GM21367 (cell line): Measurements from ENCODE around the gene EPB41L1.

Experiments
- ATAC-seq: cut with Tn5 transposase; IDR thresholded peaks from one replicate; pipeline ENCODE4 v1.9.1; 2021; ENCODE audit not compliant: unreplicated experiment

Gene EPB41L1

GRCh38 chr20:36184816-36185776, 30.6 kb downstream of the EPB41L1 start:
- no peak for ATAC-seq

GRCh38 chr20:36193977-36194712, 39.6 kb downstream of the EPB41L1 start:
- no peak for ATAC-seq

GRCh38 chr20:36196676-36197075, 42.1 kb downstream of the EPB41L1 start:
- ATAC-seq = no peak

DNA sequence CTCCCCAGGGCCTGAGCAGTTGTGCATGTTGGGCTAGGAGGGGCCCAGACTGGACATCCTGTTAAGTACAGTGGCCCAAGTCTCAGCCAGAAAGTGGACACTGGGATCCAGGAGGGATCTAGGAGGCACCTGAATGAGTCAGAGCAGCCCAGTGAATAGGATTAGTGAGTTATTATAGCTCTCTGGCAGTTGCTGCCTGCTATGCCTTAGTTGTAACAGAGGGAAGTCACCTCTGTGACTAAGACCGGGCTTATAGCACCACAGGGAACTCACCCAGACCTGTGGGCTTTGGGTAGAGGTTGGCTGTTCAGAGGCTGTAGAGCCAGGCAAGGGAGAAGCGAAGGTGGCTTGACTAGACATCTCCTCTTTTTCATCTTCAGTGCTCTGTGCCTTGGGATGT, 42.7 kb downstream of the EPB41L1 start:
- no peak for ATAC-seq

DNA sequence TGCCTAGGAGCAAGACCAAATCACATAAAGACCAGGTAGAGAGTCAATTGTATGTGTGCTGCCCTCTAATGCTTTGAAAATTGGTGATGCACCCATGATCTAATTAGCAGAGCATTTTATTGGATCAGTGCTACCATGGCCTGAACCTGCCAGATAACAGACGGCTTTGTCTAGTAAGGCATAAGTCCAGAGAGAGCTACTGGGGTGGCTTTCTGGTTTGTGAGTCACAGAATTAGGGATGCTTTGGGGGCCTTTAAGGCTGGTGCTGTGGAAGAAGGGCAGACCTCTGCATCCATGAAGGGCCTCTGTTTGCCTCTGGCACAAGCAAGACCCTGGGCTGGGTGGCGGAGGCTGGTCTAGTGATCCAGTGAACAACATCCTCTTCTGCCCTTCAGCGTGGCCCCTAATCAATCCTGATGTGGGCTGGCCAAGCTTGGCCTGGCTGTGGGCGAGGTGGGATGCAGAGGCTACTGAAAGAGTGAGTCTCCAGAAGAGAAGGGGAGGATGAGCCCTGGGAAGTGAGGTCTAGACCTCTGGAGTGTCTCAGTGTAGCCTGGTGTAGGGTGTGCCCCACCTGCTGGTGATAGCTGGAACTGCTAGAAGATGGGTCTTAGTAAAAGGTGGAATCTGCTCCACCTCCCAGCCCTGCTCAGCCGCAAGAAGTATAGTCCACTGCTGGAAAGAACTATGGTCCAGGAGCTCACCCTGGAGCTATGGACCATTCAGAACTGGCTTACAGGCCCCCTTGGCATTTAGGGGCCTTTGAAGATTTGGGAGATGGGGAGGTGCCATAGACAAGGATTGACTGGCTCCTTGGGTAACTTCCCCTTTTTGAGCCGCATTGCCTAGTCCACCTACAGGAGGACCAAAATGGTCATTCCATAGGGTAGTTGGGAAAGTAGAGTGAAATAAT, 45.1 kb downstream of the EPB41L1 start:
- no peak for ATAC-seq

- ATAC-seq = no peak
These were observed 45.9 kb downstream of the EPB41L1 start for GRCh38 chr20:36200451-36200850.

- ATAC-seq = no peak
These were observed 46.7 kb downstream of the EPB41L1 start for GRCh38 chr20:36201198-36201597.

GRCh38 chr20:36202891-36203338, 48.4 kb downstream of the EPB41L1 start:
- no peak for ATAC-seq

DNA sequence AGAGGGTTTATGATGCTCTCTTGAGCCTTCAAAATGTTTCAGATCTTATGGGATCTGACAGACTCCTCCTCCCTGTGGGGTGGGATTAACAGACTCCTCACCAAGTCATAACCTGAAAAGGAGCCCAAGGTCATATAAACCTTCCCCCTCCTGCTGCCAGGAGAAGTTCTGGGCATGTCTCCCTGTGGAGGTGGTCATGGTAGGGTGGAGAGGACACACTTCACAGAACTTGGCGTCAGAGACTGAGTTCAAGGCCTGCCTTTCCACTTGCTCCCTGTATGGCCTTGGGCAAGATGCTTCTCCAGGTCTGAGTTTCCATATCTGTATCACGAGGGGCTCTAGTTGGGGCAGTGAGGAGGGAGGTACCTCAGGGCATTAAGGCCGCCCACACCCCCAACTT, 49.3 kb downstream of the EPB41L1 start:
- no peak for ATAC-seq

GRCh38 chr20:36205026-36205425, 50.5 kb downstream of the EPB41L1 start:
- no peak for ATAC-seq

DNA sequence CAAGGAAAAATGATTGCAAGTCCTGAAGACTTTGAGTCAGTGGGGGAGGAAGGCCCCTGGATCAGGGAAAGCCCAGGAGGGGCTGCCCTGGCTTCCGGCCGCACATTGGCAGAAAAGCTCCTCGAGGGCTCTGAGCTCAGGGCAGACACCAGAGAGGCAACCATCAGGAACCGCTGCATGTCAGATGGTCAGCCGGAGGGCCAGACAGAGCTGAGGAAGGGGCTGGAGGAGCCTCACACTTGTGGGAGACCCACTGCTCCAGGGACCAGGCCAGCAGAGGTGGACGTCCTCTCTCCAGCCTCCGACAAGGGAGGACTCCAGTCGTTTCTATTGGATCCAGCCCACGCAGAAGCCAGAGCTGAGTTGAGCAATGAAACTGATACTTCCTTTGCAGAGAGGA, 51.5 kb downstream of the EPB41L1 start:
- ATAC-seq = no peak

GRCh38 chr20:36206641-36207040, 52.1 kb downstream of the EPB41L1 start:
- ATAC-seq = no peak

GRCh38 chr20:36207602-36208001, 53.1 kb downstream of the EPB41L1 start:
- ATAC-seq = no peak

- ATAC-seq = no peak
These were observed 53.7 kb downstream of the EPB41L1 start for GRCh38 chr20:36208257-36208656.

DNA sequence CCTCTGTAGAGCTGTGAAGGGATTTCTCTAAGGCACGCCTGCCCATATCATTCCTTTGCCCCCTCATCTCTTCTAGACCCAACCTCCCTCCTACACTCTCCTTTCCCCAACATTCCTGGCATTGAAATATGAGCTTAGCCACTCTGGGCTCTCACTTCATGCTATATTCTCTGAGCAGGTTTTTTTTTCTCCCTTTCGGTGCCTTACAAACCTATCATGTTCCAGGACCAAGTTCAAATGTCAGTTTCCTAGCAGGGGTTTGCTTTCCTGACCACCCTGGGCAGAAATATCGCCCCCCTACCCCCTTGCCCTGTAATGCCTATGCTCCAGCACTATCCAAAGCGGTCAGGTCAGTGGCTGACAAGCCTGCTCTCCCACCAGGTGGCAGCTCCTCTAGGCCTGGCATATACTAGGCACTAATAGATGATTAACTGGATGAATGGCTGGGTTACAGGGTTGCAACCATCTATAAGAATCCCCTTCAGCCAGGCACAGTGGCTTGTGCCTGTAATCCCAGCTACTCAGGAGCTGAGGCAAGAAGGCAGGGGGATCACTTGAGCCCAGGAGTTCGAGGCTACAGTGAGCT, 56.0 kb downstream of the EPB41L1 start:
- ATAC-seq = no peak

DNA sequence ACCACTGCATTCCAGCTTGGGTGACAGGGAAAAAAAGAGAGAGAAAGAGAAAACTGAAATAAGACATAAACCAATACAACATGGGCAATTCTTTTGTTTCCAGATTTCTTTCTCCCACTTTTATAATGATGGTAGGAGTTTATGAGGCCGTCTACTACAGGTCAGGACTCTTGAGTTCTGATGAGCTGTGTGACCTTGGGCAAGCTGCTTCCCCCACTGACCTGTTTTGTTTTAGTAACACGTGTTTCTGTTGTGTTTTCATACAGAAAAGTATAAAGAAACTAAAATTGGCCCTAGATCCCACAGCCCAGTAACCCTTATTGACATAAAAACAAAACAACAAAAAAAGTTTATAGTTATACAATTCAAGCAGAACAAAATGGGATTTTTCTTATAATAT, 58.8 kb downstream of the EPB41L1 start:
- ATAC-seq = no peak

DNA sequence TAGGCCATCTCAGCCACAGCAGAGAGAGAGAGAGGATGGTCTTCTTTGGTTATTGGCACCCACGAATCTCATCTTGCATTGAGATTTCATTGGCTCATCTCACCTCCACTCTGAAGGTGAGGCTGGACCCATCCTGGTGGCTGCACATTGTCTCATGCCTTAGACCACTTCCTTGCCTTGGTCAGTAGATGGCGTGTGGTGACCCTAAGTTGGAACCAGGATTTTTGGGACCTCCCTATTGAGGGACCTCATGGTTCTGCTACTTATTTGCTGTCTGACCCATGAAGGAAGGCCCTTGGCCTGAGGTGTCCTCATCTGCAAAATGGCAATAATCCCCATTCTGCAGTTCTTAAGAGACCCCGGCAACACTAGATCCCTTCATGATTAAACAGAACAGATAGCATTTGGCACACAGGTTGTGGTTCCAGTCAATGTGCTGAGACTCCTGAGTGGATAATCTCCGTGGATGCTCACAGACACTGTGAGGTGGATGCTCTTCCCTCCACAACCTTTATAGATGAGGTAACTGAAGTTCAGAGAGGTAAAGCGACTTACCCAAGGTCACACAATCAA, 60.2 kb downstream of the EPB41L1 start:
- ATAC-seq = no peak

DNA sequence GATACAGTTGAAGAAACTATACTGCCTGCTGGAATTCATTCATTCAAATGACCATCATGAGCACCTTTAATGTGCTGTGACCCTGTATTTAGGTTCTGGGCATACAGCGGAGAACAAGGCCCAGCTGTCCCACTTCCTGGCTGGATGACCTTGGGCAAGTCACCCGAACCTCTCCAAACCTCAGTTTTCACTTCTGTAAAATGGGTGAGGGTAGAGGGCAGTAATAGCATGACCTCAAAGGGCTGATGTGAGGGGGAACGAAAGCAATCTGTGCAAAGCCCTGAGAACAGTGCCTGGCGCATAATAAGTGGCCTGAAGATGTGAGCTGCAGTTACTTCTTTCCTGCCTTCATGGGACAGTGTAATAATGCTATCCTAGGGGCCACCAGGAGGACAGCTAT, 61.2 kb downstream of the EPB41L1 start:
- no peak for ATAC-seq

- no peak for ATAC-seq
These were observed 61.9 kb downstream of the EPB41L1 start for GRCh38 chr20:36216314-36217025.

DNA sequence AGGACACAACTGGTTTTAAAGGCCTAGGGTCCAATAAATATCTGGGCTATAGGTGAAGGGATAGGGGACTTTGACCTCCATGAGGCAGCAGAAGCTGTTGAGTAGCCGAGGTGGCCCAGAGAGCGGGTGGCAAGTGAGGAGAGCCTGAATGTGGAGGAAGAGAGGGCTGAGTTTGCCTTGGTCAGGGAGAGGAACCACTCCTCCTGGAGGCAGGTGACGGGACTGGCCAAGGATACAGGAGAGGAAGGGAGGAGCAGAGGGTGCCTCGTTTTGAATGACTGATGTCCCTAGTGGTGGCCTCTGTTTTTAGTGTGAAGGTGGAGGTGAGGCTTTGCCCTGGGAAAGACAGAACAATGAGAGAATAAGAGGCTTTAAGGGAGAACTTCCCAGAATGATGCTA, 62.7 kb downstream of the EPB41L1 start:
- ATAC-seq = no peak
